Sigmoid colon (tissue), 7 donors: ENCODE data around the gene DCLK3. TPM values are rescaled to one million over a fixed set of nuclear protein-coding genes. Genes with fewer than 3 reads are reported as not detected.

Experiments
- DNase-seq: peaks from one replicate; pipeline ENCODE4 v3.0.0-alpha.2; 2019
- H3K27ac ChIP-seq, 4 donors: fragments of 200-600 bp; sonication (generic); one replicate each; pipeline ENCODE4 v1.5.1; 2016 to 2019; ENCODE audit warnings: mild to moderate bottlenecking in 1 of 4
- H3K27me3 ChIP-seq, 3 donors: fragments of 200-600 bp; sonication (generic); one replicate each; pipeline ENCODE4 v1.5.1; 2019; ENCODE audit warnings: mild to moderate bottlenecking in 1 of 3
- H3K36me3 ChIP-seq, 4 donors: fragments of 200-600 bp; sonication (generic); one replicate each; pipeline ENCODE4 v1.5.1; 2016 to 2019
- H3K4me1 ChIP-seq, 4 donors: fragments of 200-600 bp; sonication (generic); one replicate each; pipeline ENCODE4 v1.5.1; 2017 to 2019
- H3K4me3 ChIP-seq, 4 donors: fragments of 200-600 bp; sonication (generic); one replicate each; pipeline ENCODE4 v1.5.1; 2017 to 2019; ENCODE audit warnings: mild to moderate bottlenecking in 2 of 4, moderate library complexity in 1 of 4
- H3K9me3 ChIP-seq, 4 donors: fragments of 200-600 bp in 3 of 4; sonication (generic) in 3 of 4; one replicate each; pipeline versions ENCODE4 v1.5.1 to v1.6.1; 2013 to 2019
- CTCF ChIP-seq, 4 experiments: fragments of 450-650 bp in 3 of 4; fragments of 200-600 bp in 1 of 4; IDR thresholded peaks; one replicate each; pipeline ENCODE4 v1.5.1; 2016 to 2019; ENCODE audit warnings: antibody characterized with exemption in 4 of 4, mild to moderate bottlenecking in 3 of 4, moderate library complexity in 2 of 4
- EP300 ChIP-seq, 4 donors: sonication (generic); formaldehyde crosslinking; IDR thresholded peaks; one replicate each; pipeline ENCODE4 v1.6.1; 2017; ENCODE audit warnings: antibody characterized with exemption in 4 of 4
- POLR2A ChIP-seq, 2 donors: fragments of 450-650 bp; IDR thresholded peaks; one replicate each; pipeline ENCODE4 v1.6.1; 2016; ENCODE audit warnings: antibody characterized with exemption in 2 of 2, mild to moderate bottlenecking in 2 of 2, moderate library complexity in 2 of 2
- POLR2AphosphoS5 ChIP-seq, 4 donors: sonication (generic); formaldehyde crosslinking; IDR thresholded peaks; one replicate each; pipeline ENCODE4 v1.6.1; 2017; ENCODE audit warnings: antibody characterized with exemption in 4 of 4
- WGBS, 2 donors: extraction: QIAGEN DNeasy Blood & Tissue Kit; methylation state at CpG; one replicate each; pipeline ENCODE4 v1.1.7; 2013; 5-methylcytosine and 5-hydroxymethylcytosine counted together
- intact Hi-C: fragments of 100-400 bp; cut with DNase I; formaldehyde crosslinking; loops from one replicate; pipeline ENCODE4 v1.15.1; 2023
- polyA plus RNA-seq, 3 donors: library from polyadenylated mRNA; stranded (reverse); fragments of 200-250 nt; gene quantifications; one replicate each; pipeline ENCODE4 v1.2.3, GENCODE V29; 2013
- total RNA-seq, 4 donors: library from RNA; depleted of rRNA; stranded (reverse); fragments of >200 nt; gene quantifications; one replicate each; pipeline ENCODE4 v1.1.0, GENCODE V29; 2016
- donor health status: healthy with polysubstance abuse.
- donor health status: Bipolar disorder and iron deficiency.
- donor health status: healthy.

DCLK3 gene
- total and polyA plus RNA-seq, 7 donors: 0.12 to 0.36 (median 0.23) TPM; not detected in 2

GRCh38 chr3:36714343-36715086 is 49.8 kb downstream of the DCLK3 start:
- no peak for TF ChIP-seq CTCF (IDR thresholded peaks at IDR 0.05)
- no peak for TF ChIP-seq EP300 (IDR thresholded peaks at IDR 0.05)
- TF ChIP-seq POLR2A (IDR thresholded peaks at IDR 0.05): no peak
- TF ChIP-seq POLR2AphosphoS5 (IDR thresholded peaks at IDR 0.05): no peak
- WGBS, 2 donors: 73 to 78% methylated on average over 5 of the region's 5 CpGs
- H3K27me3 ChIP-seq: no peaks in the 10 kb centered on the region
- no peak for DNase-seq
- H3K9me3 ChIP-seq: no peaks in the 10 kb centered on the region
- H3K36me3 ChIP-seq: no peaks in the 10 kb centered on the region
- no peaks in the 10 kb centered on the region for H3K4me1 ChIP-seq
- intact Hi-C loops: no loop called here
- H3K4me3 ChIP-seq: no peak overlapping the region
- no peak overlapping the region for H3K27ac ChIP-seq

- Histone ChIP-seq H3K27ac (no peak overlapping the region), H3K27me3 (no peaks in the 10 kb centered on the region), H3K4me1 (no peaks in the 10 kb centered on the region), H3K36me3 (no peaks in the 10 kb centered on the region), H3K9me3 (no peaks in the 10 kb centered on the region), H3K4me3 (no peak overlapping the region)
- intact Hi-C loops: no loop called here
- no peak for DNase-seq
- TF ChIP-seq EP300 (IDR thresholded peaks at IDR 0.05) (no peak), POLR2A (IDR thresholded peaks at IDR 0.05) (no peak), CTCF (IDR thresholded peaks at IDR 0.05) (no peak), POLR2AphosphoS5 (IDR thresholded peaks at IDR 0.05) (no peak)
- 91 to 94% methylated on average over 4 of the region's 4 CpGs for WGBS, 2 donors
Measured at GRCh38 chr3:36713904-36714303, 50.4 kb downstream of the DCLK3 start.

DNA sequence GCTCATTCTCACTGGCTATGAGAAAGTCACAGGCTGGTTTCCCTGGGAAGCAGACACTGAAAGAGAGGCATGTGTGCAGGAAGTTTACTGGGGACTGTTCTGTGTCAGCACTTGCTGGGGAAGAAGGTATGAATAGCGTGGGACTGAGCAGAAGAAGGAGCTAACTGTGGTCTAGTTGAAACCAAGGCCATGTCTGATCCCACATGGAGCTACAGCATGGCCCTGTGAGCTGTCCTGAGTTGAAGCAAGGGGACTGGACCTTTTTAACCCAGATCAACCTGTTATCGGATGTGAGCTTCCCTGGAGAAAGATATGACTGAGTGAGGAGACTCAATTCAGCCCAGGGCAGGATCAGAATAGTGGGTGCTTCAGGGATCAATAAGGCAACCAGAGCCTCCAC is 53.7 kb downstream of the DCLK3 start:
- no peak overlapping the region for H3K27ac ChIP-seq
- TF ChIP-seq EP300 (IDR thresholded peaks at IDR 0.05): no peak
- TF ChIP-seq POLR2A (IDR thresholded peaks at IDR 0.05): no peak
- no peak for TF ChIP-seq POLR2AphosphoS5 (IDR thresholded peaks at IDR 0.05)
- TF ChIP-seq CTCF (IDR thresholded peaks at IDR 0.05): no peak
- intact Hi-C loops: no loop called here
- no peaks in the 10 kb centered on the region for H3K27me3 ChIP-seq
- H3K4me3 ChIP-seq: no peak overlapping the region
- no peaks in the 10 kb centered on the region for H3K4me1 ChIP-seq
- H3K9me3 ChIP-seq: no peaks in the 10 kb centered on the region
- WGBS, 2 donors: 57% methylated on average over 2 of the region's 2 CpGs
- DNase-seq: no peak
- no peaks in the 10 kb centered on the region for H3K36me3 ChIP-seq

DNA sequence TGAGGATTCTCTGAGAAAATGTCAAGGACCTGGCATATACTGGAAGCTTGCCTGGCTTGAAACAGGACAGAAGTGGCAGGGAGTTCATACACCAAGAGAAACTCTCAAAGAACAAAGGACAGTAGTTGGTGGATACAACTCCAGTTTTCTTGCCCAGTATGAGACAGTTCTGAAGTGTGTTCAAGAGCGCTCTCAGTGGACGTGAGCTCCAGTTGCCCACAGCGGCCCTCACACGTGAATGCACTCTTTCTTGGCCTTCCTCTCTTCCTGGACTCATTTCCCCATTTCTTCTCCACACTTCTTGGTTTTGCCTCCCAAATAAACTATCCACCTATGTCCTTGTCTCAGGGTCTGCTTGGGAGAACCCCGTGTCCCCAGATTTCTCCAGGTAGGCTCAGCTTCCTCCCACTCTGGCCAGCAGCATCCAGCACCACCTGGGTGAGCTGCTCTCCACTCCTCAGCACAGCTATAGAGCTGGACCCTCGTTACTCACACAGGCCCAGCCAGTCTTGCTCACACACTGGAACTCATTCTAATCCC is 54.5 kb downstream of the DCLK3 start:
- Histone ChIP-seq H3K4me3 (no peak overlapping the region), H3K36me3 (no peaks in the 10 kb centered on the region), H3K9me3 (no peaks in the 10 kb centered on the region), H3K4me1 (no peaks in the 10 kb centered on the region), H3K27me3 (no peaks in the 10 kb centered on the region), H3K27ac (no peak overlapping the region)
- 80 to 90% methylated on average over 6 of the region's 6 CpGs for WGBS, 2 donors
- no peak for DNase-seq
- no peak for TF ChIP-seq POLR2AphosphoS5 (IDR thresholded peaks at IDR 0.05)
- TF ChIP-seq CTCF (IDR thresholded peaks at IDR 0.05): no peak
- intact Hi-C loops: no loop called here

GRCh38 chr3:36709281-36709680 is 55.1 kb downstream of the DCLK3 start:
- Histone ChIP-seq H3K4me3 (no peak overlapping the region), H3K4me1 (no peaks in the 10 kb centered on the region), H3K27ac (no peak overlapping the region), H3K36me3 (no peaks in the 10 kb centered on the region), H3K27me3 (no peaks in the 10 kb centered on the region), H3K9me3 (no peaks in the 10 kb centered on the region)
- intact Hi-C loops: no loop called here
- TF ChIP-seq CTCF (IDR thresholded peaks at IDR 0.05): no peak
- no peak for TF ChIP-seq EP300 (IDR thresholded peaks at IDR 0.05)
- TF ChIP-seq POLR2A (IDR thresholded peaks at IDR 0.05): no peak
- no peak for TF ChIP-seq POLR2AphosphoS5 (IDR thresholded peaks at IDR 0.05)
- 51 to 70% methylated on average over 4 of the region's 4 CpGs for WGBS, 2 donors
- DNase-seq: no peak
